Measurements from ENCODE around the gene CPLX4.

- TF ChIP-seq CTCF (IDR thresholded peaks at IDR 0.05 in 8 of 11, conservative IDR thresholded peaks at IDR 0.05 in 3 of 11) (no peak), POLR2AphosphoS5 (IDR thresholded peaks at IDR 0.05) (no peak), POLR2A (IDR thresholded peaks at IDR 0.05) (no peak)
These were observed 45.3 kb downstream of the CPLX4 start, which contains the start of gene RAX for GRCh38 chr18:59272891-59273758.
